DND-41 (cell line): Measurements from ENCODE around the gene AP1B1.

Experiments used
- CTCF ChIP-seq: IDR thresholded peaks from 2 replicates; pipeline ENCODE4 v1.5.1; 2012; ENCODE audit warnings: borderline replicate concordance, low read length, moderate library complexity, mild to moderate bottlenecking; ENCODE audit not compliant: poor library complexity, severe bottlenecking; ENCODE audit errors: extremely low read depth
- EZH2 ChIP-seq: IDR thresholded peaks from 3 replicates; pipeline ENCODE4 v1.6.1; 2012; ENCODE audit warnings: borderline replicate concordance, low read depth, mild to moderate bottlenecking, moderate library complexity, low read length, inconsistent platforms; ENCODE audit not compliant: severe bottlenecking

DNA sequence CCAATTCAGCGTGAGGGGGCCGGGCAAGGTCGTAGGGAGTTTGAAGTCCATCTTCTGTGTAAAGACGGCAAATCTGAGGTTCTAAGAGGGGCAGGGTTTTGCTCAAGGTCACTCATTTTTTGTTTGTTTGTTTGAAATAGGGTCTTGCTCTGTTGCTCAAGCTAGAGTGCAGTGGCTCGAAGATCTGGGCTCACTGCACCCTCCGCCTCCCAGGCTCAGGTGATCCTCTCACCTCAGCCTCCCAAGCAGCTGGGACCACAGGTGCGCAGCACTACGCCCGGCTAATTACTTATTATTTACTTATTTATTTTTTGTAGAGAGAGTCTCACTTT lies 355 bp upstream of the AP1B1 start:
- TF ChIP-seq CTCF, result no peak
- no peak for TF ChIP-seq EZH2
